ENCODE measurements around the gene GID4.

Gene GID4

GRCh38 chr17:18045691-18046350 lies 6.6 kb downstream of the GID4 start:
- DNase-seq = no peak

GRCh38 chr17:18055597-18055996 lies 16.4 kb downstream of the GID4 start:
- no peak for DNase-seq

- no peak for DNase-seq
These were observed 17.0 kb downstream of the GID4 start for GRCh38 chr17:18056214-18056613.

- no peak for DNase-seq
These were observed 20.1 kb downstream of the GID4 start for GRCh38 chr17:18059283-18059682.

- DNase-seq = no peak
These were observed 24.8 kb downstream of the GID4 start for GRCh38 chr17:18064053-18064452.

- DNase-seq = no peak
These were observed 26.3 kb downstream of the GID4 start for GRCh38 chr17:18065546-18065945.

- no peak for DNase-seq
These were observed 27.7 kb downstream of the GID4 start for GRCh38 chr17:18066866-18067265.

- DNase-seq = no peak
These were observed 29.9 kb downstream of the GID4 start for GRCh38 chr17:18069101-18069500.

GRCh38 chr17:18070861-18071340 lies 31.7 kb downstream of the GID4 start:
- DNase-seq = no peak

GRCh38 chr17:18071751-18072150 lies 32.5 kb downstream of the GID4 start:
- DNase-seq = no peak

- DNase-seq = no peak
These were observed 35.5 kb downstream of the GID4 start for GRCh38 chr17:18074566-18075272.

- DNase-seq = no peak
These were observed 37.7 kb downstream of the GID4 start for GRCh38 chr17:18076936-18077335.

- no peak for DNase-seq
These were observed 40.3 kb downstream of the GID4 start for GRCh38 chr17:18079543-18079942.

GRCh38 chr17:18084256-18084655 lies 45.0 kb downstream of the GID4 start:
- no peak for DNase-seq

GRCh38 chr17:18087610-18088491 lies 48.6 kb downstream of the GID4 start, which contains the start of gene DRG2:
DRG2 (plus strand) TSS chr17:18087948; CDS start chr17:18088024, 76 bp downstream.
- peak; percentile 30 to 41 for DNase-seq

- no peak for DNase-seq
These were observed 50.4 kb downstream of the GID4 start for GRCh38 chr17:18089613-18090012.

GRCh38 chr17:18093616-18094408 lies 54.6 kb downstream of the GID4 start:
- peak in 1 of 2 experiments; percentile 5 for DNase-seq

- DNase-seq = no peak
These were observed 55.2 kb downstream of the GID4 start for GRCh38 chr17:18094409-18094807.

- no peak for DNase-seq
These were observed 60.3 kb downstream of the GID4 start for GRCh38 chr17:18099516-18099915.

GRCh38 chr17:18100616-18101015 lies 61.4 kb downstream of the GID4 start:
- no peak for DNase-seq

GRCh38 chr17:18101828-18102227 lies 62.6 kb downstream of the GID4 start:
- DNase-seq = no peak

GRCh38 chr17:18102640-18103039 lies 63.4 kb downstream of the GID4 start:
- no peak for DNase-seq

- no peak for DNase-seq
These were observed 65.8 kb downstream of the GID4 start for GRCh38 chr17:18105027-18105426.

Data from AML-193 (cell line).